GM12878 (cell line): ENCODE measurements around the gene PRKCE. TPM values are rescaled to one million over a fixed set of nuclear protein-coding genes. Genes with fewer than 3 reads are reported as not detected.

ENCODE experiments used
- ATAC-seq: fragments of 200-7000 bp; cut with Tn5 transposase; 3 replicates; pipeline ENCODE4 v1.9.1; 2020; ENCODE audit warnings: mild to moderate bottlenecking, moderate library complexity
- BruUV-seq: library from RNA; stranded (reverse); fragments of 400-500 nt; replicated peaks from 2 replicates; lab custom pipeline; 2021; lab: Mats Ljungman, UMichigan
- CTCF ChIA-PET: fragments of 300-600 bp; sonication (Branson Sonifier 250); formaldehyde crosslinking; extraction: SDS; loops from one replicate; lab custom pipeline; 2021; ENCODE audit warnings: inconsistent platforms; lab: Yijun Ruan, JAX
- POLR2A ChIA-PET: fragments of 350-600 bp; formaldehyde crosslinking; extraction: SDS; loops from one replicate; lab custom pipeline; 2021; ENCODE audit warnings: inconsistent platforms; lab: Charles Lee
- RAD21 ChIA-PET: fragments of 300-600 bp; sonication (Branson Sonifier 250); formaldehyde crosslinking; loops from one replicate; lab custom pipeline; 2023; ENCODE audit warnings: antibody characterized with exemption; ENCODE audit not compliant: unreplicated experiment; lab: Charles Lee
- SMC1A ChIA-PET: fragments of 300-600 bp; sonication (Branson Sonifier 250); formaldehyde crosslinking; loops from one replicate; lab custom pipeline; 2023; ENCODE audit not compliant: unreplicated experiment, uncharacterized antibody; lab: Charles Lee
- DNase-seq: peaks from one replicate; pipeline ENCODE4 v3.0.0-alpha.2; 2011; ENCODE audit warnings: low read depth, low spot score
- FAIRE-seq: peaks from 3 replicates; lab custom pipeline; 2011; peaks lifted over from hg19 to GRCh38; lab: Jason Lieb, UNC
- H2AFZ ChIP-seq: 2 replicates; pipeline ENCODE4 v1.6.0; 2011; ENCODE audit warnings: low read depth, low read length, control low read depth; ENCODE audit not compliant: control insufficient read depth
- H3K27ac ChIP-seq: 2 replicates; pipeline ENCODE4 v1.5.1; 2011; ENCODE audit warnings: control low read depth; ENCODE audit not compliant: control insufficient read depth, insufficient read depth
- H3K27me3 ChIP-seq, 2 experiments: replicated peaks in 1 of 2; 2 replicates each; pipeline versions ENCODE4 v1.6.0 to v1.6.1; 2011; ENCODE audit warnings: low read length in 1 of 2; ENCODE audit not compliant: control insufficient read depth in 2 of 2, insufficient read depth in 2 of 2
- H3K36me3 ChIP-seq, 2 experiments: 2 replicates each; pipeline ENCODE4 v1.5.1; 2011; ENCODE audit warnings: low read length in 1 of 2; ENCODE audit not compliant: control insufficient read depth in 2 of 2, insufficient read depth in 2 of 2
- H3K4me1 ChIP-seq: 2 replicates; pipeline ENCODE4 v1.6.1; 2011; ENCODE audit warnings: mild to moderate bottlenecking, low read length, moderate library complexity, mixed read lengths; ENCODE audit not compliant: control insufficient read depth, insufficient read depth
- H3K4me2 ChIP-seq: 2 replicates; pipeline ENCODE4 v1.6.0; 2011; ENCODE audit warnings: control low read depth; ENCODE audit not compliant: control insufficient read depth, insufficient read depth
- H3K4me3 ChIP-seq: fragments of 200-600 bp; sonication (generic); 2 replicates; pipeline ENCODE4 v1.5.1; 2016
- H3K79me2 ChIP-seq: 2 replicates; pipeline ENCODE4 v1.6.0; 2011; ENCODE audit warnings: low read length; ENCODE audit not compliant: control insufficient read depth, insufficient read depth
- H3K9ac ChIP-seq: 2 replicates; pipeline ENCODE4 v1.8.0; 2011; ENCODE audit warnings: low read length, control low read depth, mixed read lengths; ENCODE audit not compliant: control insufficient read depth, insufficient read depth
- H3K9me3 ChIP-seq: replicated peaks from 3 replicates; pipeline ENCODE4 v1.5.1; 2011; ENCODE audit warnings: mild to moderate bottlenecking, low read length; ENCODE audit not compliant: control insufficient read depth, insufficient read depth
- H4K20me1 ChIP-seq: 2 replicates; pipeline ENCODE4 v1.6.0; 2011; ENCODE audit not compliant: control insufficient read depth, insufficient read depth
- EED ChIP-seq: sonication (generic); IDR thresholded peaks from 2 replicates; pipeline ENCODE4 v1.6.1; 2016; ENCODE audit warnings: antibody characterized with exemption, low read depth
- HDGF ChIP-seq: fragments of 450-650 bp; IDR thresholded peaks from 2 replicates; pipeline ENCODE4 v1.6.1; 2016; ENCODE audit warnings: antibody characterized with exemption
- MEF2A ChIP-seq: IDR thresholded peaks from 2 replicates; pipeline ENCODE4 v1.6.1; 2011; ENCODE audit warnings: low read depth, mild to moderate bottlenecking, low read length, moderate library complexity; ENCODE audit not compliant: insufficient read depth
- NFYB ChIP-seq: IDR thresholded peaks from 2 replicates; pipeline ENCODE4 v1.6.1; 2011; ENCODE audit warnings: low read depth, mild to moderate bottlenecking, low read length, improper control_type of control experiment, moderate library complexity; ENCODE audit not compliant: insufficient read depth
- RBBP5 ChIP-seq: fragments of 200-600 bp; sonication (generic); conservative IDR thresholded peaks from 2 replicates; pipeline ENCODE4 v1.6.1; 2016
- RFX5 ChIP-seq: IDR thresholded peaks from 2 replicates; pipeline ENCODE4 v1.6.1; 2011; ENCODE audit warnings: low read depth, low read length, improper control_type of control experiment
- RUNX3 ChIP-seq: IDR thresholded peaks from 2 replicates; pipeline ENCODE4 v1.6.1; 2012; ENCODE audit warnings: low read length, inconsistent platforms
- SIX5 ChIP-seq: IDR thresholded peaks from 2 replicates; pipeline ENCODE4 v1.6.1; 2011; ENCODE audit warnings: mild to moderate bottlenecking, low read depth, low read length, moderate library complexity; ENCODE audit not compliant: severe bottlenecking
- SMC3 ChIP-seq: IDR thresholded peaks from 2 replicates; pipeline ENCODE4 v1.6.1; 2011; ENCODE audit warnings: low read length, improper control_type of control experiment, borderline replicate concordance
- ZNF24 ChIP-seq: fragments of 450-650 bp; IDR thresholded peaks from 2 replicates; pipeline ENCODE4 v1.6.1; 2017; ENCODE audit warnings: antibody characterized with exemption, mild to moderate bottlenecking
- ZNF592 ChIP-seq: fragments of 450-650 bp; IDR thresholded peaks from 2 replicates; pipeline ENCODE4 v1.6.1; 2017; ENCODE audit warnings: mild to moderate bottlenecking, moderate library complexity
- ZSCAN29 ChIP-seq: fragments of 450-650 bp; IDR thresholded peaks from 2 replicates; pipeline ENCODE4 v1.6.1; 2017; ENCODE audit warnings: mild to moderate bottlenecking, moderate library complexity
- WGBS: methylation state at CpG from one replicate; pipeline ENCODE4 v1.1.6; 2016; ENCODE audit warnings: low lambda C conversion rate; ENCODE audit not compliant: insufficient replicate concordance, insufficient coverage; ENCODE audit errors: missing lambda C conversion rate; 5-methylcytosine and 5-hydroxymethylcytosine counted together
- in situ Hi-C: fragments of 300-500 bp; cut with MboI; formaldehyde crosslinking; loops from 9 replicates; pipeline ENCODE4 v1.14.3; 2018; ENCODE audit warnings: mixed read lengths
- intact Hi-C: fragments of 100-400 bp; cut with micrococcal nuclease; formaldehyde crosslinking; loops from one replicate; pipeline ENCODE4 v1.14.2; 2022; ENCODE audit not compliant: unreplicated experiment
- polyA plus RNA-seq, 11 experiments: library from polyadenylated mRNA; depleted of rRNA in 4 of 11; unstranded in 6 of 11; stranded (reverse) in 5 of 11; fragments of >200 nt; fragmentation: Nextera tagmentation in 4 of 11; fragmentation: Illumina TruSeq in 1 of 11; extraction: Ambion mirVana in 4 of 11; extraction: Trizol in 1 of 11; gene quantifications; 1 replicate in 1 of 11; 2 replicates in 10 of 11; pipeline versions ENCODE4 v1.2.1 to v1.2.3, GENCODE V29; 2011 to 2016; ENCODE audit warnings: inconsistent platforms in 2 of 11, missing spikeins in 2 of 11, low read depth in 1 of 11
- total RNA-seq, 4 experiments: library from RNA; depleted of rRNA in 3 of 4; stranded (reverse); fragments of >200 nt in 3 of 4; fragmentation: Illumina TruSeq in 1 of 4; extraction: Trizol in 1 of 4; gene quantifications; 2 replicates each; pipeline versions ENCODE4 v1.2.1 to v1.2.3, GENCODE V29; 2013 to 2021

The PRKCE gene
- total and polyA plus RNA-seq, 10 of the 15 experiments (the other 5 are each of a cell fraction or from before 2014, with no cell fraction given), result 2.6 to 28.2 (median 11.3) TPM

GRCh38 chr2:45731141-45731540 is 79.7 kb downstream of the PRKCE start:
- peaks cover 11% of the 10 kb centered on the region for H3K79me2 ChIP-seq
- no peaks in the 10 kb centered on the region for H3K27me3 ChIP-seq
- POLR2A ChIA-PET, result interaction anchor here (1.2 to 3.7 kb wide), 3 partner anchors 8 to 80 kb away, joined by 3 to 34 read pairs (median 12); partner anchors contain the start of gene PRKCE
- no peaks in the 10 kb centered on the region; a peak in 1 of 4 replicates for H3K36me3 ChIP-seq
- intact Hi-C loops, result no loop called here
- no peak for FAIRE-seq
- no peak overlapping the region for H2AFZ ChIP-seq
- no peak for DNase-seq
- in situ Hi-C loops, result no loop called here
- peaks cover 39% of the 10 kb centered on the region for H3K4me1 ChIP-seq
- CTCF ChIA-PET, result interaction anchor here (0.6 to 3.3 kb wide), 15 partner anchors 11 to 204 kb away, joined by 3 to 37 read pairs (median 4); no protein-coding TSS in a partner anchor
- RAD21 ChIA-PET, result interaction anchor here (0.7 to 7.3 kb wide), 8 partner anchors 34 to 191 kb away, joined by 3 to 79 read pairs (median 10); partner anchors contain the start of gene PRKCE
- H4K20me1 ChIP-seq, result no peaks in the 10 kb centered on the region
- H3K9me3 ChIP-seq, result peaks cover 3% of the 10 kb centered on the region; the same call in 1 of the 3 replicates
- no peak overlapping the region for H3K4me2 ChIP-seq
- H3K4me3 ChIP-seq, result no peak overlapping the region
- TF ChIP-seq SMC3 (no peak), RUNX3 (peak; percentile 61), ZNF24 (no peak), EED (no peak), SIX5 (no peak)
- SMC1A ChIA-PET, result interaction anchor here (0.7 to 8.3 kb wide), 18 partner anchors 8 to 287 kb away, joined by 3 to 78 read pairs (median 6); partner anchors contain the start of gene PRKCE
- BruUV-seq, result no TSS peak
- H3K27ac ChIP-seq, result 0 out of 2 replicates have a peak overlapping the region, but pooled peaks have one; percentile 72
- no peak for ATAC-seq
- no peak overlapping the region for H3K9ac ChIP-seq

DNA sequence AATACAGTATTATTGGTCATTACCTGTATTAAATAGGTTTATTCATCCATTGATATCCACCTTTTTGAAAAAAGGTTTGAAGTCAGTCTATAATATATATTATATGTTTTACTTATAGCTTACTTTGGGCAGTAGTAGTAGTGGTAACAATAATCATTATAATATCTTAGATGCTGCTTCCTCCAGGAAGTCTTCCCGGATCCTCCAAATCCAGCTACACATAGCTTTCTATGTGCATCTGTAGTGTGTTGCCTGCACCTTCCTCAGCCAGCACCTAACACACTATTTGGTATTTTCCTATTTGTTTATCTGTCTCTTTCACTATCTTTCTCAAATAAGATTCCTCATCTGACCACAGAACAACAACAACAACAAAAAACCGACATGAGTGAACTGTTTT is 81.0 kb downstream of the PRKCE start:
- Histone ChIP-seq H3K27me3 (no peaks in the 10 kb centered on the region), H3K4me1 (peaks cover 37% of the 10 kb centered on the region), H3K4me3 (no peak overlapping the region), H2AFZ (no peak overlapping the region), H3K4me2 (no peak overlapping the region), H3K36me3 (peaks cover 0 to 6% of the 10 kb centered on the region in 2 experiments; a peak in 2 of 4 replicates), H3K9me3 (peaks cover 3% of the 10 kb centered on the region; the same call in 1 of the 3 replicates), H3K79me2 (peaks cover 9% of the 10 kb centered on the region), H3K27ac (no peak overlapping the region)
- SMC1A ChIA-PET, result interaction anchor here (0.7 to 8.3 kb wide), 13 partner anchors 10 to 114 kb away, joined by 3 to 78 read pairs (median 4); partner anchors contain the start of gene PRKCE
- POLR2A ChIA-PET, result interaction anchor here (1.0 to 1.3 kb wide), 3 partner anchors 101 to 157 kb away, joined by 3 to 4 read pairs (median 3); no protein-coding TSS in a partner anchor
- FAIRE-seq (no peak), ATAC-seq (no peak), DNase-seq (no peak)
- WGBS, result 90% methylated on average over 2 of the region's 2 CpGs
- RAD21 ChIA-PET, result interaction anchor here (0.8 to 7.3 kb wide), 7 partner anchors 9 to 104 kb away, joined by 3 to 79 read pairs (median 4); partner anchors contain the start of gene PRKCE
- CTCF ChIA-PET, result interaction anchor here (0.9 to 2.0 kb wide), 7 partner anchors 10 to 93 kb away, joined by 3 to 6 read pairs (median 3); no protein-coding TSS in a partner anchor
- in situ Hi-C loops, result no loop called here
- TF ChIP-seq HDGF (no peak), ZSCAN29 (no peak), RBBP5 (no peak), NFYB (no peak), MEF2A (no peak), RUNX3 (no peak), RFX5 (no peak), ZNF592 (no peak)
- TF ChIP-seq, all 136 proteins: peak for 0
- BruUV-seq, result no TSS peak
- intact Hi-C loops, result no loop called here
- Histone ChIP-seq H4K20me1 (no peaks in the 10 kb centered on the region), H3K9ac (no peak overlapping the region)
